Activated T-cell treated with anti-CD3 and anti-CD28 coated beads for 4 hours (primary cell): Measurements from ENCODE around the gene UBLCP1.
"Not testable (repeated sequence)": the region's sequence is repeated elsewhere in the genome, so short reads cannot be mapped to it uniquely, and the experiment has no call there.

Experiments used
- DNase-seq: peaks from one replicate; pipeline ENCODE4 v3.0.0-alpha.2; 2020

Gene UBLCP1

GRCh38 chr5:159252195-159252594, 10.9 kb upstream of the UBLCP1 start:
- no peak for DNase-seq

GRCh38 chr5:159257007-159257406, 6.1 kb upstream of the UBLCP1 start:
- no peak for DNase-seq

DNA sequence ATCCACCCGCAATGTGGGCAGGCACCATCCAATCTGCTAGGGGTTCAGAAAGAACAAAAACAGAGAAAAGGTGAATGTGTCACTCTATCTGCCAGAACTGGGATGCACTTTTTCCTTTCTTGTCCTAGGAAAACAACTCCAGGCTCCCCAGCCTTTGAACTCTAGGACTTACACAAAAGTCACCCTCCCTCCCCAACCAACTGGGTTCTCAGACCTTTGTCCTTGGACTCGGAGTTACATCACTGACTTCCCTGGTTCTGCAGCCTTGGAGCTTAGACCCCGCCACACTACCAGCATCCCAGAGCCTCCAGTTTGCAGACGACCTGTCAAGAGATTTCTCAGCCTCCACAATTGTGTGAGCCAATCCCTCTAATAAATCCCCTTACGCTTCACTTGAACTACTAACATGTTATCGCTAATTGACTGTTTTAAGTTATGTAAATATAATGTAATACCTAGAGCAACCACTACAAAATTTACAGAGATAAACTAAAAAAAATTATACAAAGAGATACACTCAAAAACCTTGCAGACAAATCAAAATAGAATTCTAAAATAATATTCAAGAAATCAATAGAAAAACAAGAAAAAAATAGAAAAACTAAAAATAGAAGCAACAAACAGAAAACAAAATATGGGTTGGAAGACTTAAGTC, 5.3 kb upstream of the UBLCP1 start:
- DNase-seq: no peak

DNA sequence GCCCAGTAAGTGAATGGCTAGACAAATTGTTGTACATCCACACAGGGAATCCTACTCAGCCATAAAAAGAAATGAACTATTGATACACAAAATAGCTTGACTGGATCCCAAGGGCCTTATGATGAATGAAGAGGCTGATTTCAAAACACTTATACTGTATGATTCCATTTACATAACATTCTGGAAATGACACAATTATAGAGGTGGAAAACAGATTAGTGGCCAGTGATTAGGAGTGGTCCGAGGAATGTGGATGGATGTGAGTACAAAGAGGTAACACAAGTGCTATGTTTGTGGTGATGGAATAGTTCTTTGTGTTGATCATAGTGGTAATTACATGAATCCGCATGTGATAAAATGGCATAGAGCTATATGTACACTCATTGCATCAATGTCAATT, 4.7 kb upstream of the UBLCP1 start:
- DNase-seq: no peak

DNA sequence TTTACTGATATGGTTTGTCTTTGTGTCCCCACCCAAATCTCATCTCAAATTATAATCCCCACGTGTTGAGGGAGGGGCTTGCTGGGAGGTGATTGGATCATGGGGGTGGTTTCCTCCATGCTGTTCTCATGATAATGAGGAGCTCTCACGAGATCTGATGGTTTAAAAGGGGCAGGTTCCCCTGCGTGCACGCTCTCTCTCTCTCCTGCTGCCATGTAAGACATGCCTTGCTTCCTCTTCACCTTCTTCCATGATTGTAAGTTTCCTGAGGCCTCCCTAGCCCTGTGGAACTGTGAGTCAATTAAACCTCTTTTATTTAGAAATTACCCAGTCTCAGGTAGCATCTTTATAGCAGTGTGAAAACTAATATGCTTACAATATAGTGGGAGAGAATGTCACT, 2.9 kb upstream of the UBLCP1 start:
- DNase-seq: not testable (repeated sequence)

GRCh38 chr5:159262472-159262858, 625 bp upstream of the UBLCP1 start:
- no peak for DNase-seq

DNA sequence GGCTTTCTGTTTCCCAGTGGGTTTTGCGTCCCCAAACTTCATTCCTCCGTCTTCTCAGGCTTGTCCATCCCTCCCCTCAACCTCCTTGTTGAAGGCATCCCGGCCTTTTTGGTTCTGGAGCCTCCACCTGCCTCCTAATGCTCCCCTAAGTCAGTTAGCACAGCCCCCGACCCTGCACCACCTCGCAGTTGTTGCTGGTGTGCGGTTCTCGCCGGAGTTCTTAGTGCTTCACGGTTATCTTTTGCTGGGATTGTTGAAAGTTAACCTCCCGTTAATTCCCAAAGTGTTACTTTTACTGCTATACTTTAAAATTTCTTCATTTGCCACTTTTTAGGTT, 447 bp downstream of the UBLCP1 start:
- no peak for DNase-seq

DNA sequence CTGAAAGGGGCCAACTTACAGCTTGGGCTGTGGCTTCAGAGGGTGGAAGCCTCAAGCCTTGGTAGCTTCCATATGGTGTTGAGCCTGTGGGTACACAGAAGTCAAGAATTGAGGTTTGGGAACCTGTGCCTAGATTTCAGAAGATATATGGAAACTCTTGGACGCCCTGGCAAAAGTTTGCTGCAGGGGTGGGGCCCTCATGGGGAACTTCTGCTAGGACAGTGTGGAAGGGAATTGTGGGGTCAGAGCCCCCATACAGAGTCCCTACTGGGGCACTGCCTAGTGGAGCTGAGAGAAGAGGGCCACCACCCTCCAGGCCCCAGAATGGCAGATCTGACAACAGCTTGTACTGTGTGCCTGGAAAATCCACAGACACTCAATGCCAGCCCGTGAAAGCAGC, 3.7 kb downstream of the UBLCP1 start:
- not testable (repeated sequence) for DNase-seq

GRCh38 chr5:159269723-159270122, 6.6 kb downstream of the UBLCP1 start:
- no peak for DNase-seq

DNA sequence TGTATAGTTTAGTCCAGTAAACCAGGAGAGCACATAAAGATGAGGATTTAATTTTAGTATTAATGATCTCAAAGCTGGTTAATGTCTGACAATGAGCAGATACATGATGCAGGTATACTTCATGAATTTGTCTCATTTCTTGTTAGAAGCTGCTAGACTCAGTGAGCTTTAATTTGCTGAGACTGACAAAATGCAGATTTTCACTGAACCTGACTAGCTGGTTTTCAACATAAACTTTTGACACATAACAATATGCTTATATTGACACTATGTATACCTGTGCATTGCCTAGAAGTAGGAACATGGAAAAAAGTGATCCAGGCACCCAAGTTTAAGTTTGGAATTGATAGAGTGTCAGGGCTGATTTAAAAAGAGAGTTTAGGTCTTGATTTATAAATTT, 10.8 kb downstream of the UBLCP1 start:
- no peak for DNase-seq

GRCh38 chr5:159274676-159275075, 11.6 kb downstream of the UBLCP1 start:
- no peak for DNase-seq

DNA sequence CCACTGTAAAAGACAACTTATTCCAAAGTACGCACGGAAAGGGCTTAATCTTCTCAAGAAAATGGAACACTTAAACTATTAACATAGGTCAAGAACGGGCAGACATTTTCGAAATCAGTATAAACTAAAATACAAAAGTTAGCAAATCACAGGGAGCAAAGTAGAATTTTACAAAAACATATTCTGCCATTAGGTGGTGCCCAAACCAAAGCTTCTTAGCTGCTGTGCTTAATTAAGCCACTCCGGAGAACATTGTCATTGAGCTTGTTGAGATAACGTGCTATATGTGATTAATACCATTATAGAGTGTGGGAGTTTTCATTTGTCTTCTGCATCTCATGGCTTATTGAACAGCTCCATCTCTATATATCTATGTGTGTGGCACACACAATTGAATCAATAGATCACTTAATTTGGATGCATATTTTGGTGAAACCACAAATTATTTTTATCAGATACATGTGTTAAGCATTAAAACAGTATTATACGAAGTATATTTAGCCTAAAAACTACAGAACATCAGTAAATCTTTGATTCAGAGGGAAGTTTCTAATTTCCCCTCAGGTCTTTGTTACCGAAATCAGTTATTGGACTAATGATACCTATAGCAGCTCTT, 23.4 kb downstream of the UBLCP1 start:
- no peak for DNase-seq

- no peak for DNase-seq
Measured at GRCh38 chr5:159290741-159291140, 27.7 kb downstream of the UBLCP1 start.

- DNase-seq: no peak
Measured at GRCh38 chr5:159294921-159295320, 31.8 kb downstream of the UBLCP1 start.

- not testable (repeated sequence) for DNase-seq
Measured at GRCh38 chr5:159297300-159297699, 34.2 kb downstream of the UBLCP1 start.

DNA sequence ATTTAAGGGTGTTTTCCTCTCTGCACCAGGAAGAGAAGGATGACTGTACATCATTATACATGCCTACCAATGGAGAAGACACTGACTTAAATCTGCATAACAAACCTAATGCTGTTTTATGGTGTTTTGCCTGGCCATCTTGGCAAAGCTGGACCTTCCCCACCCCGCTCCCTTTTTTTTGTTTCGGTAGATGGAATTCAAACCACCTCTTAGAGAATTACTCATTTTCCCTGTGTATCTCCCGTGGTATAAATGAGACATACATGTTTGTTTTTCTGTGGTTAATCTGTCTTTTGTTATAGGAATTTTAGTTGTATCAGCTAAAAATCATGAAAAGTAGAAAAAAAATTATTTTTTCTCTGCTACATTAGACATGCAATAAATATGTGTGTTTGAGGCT, 38.4 kb downstream of the UBLCP1 start:
- no peak for DNase-seq

GRCh38 chr5:159301929-159302860, 39.1 kb downstream of the UBLCP1 start:
- DNase-seq: not testable (repeated sequence)

DNA sequence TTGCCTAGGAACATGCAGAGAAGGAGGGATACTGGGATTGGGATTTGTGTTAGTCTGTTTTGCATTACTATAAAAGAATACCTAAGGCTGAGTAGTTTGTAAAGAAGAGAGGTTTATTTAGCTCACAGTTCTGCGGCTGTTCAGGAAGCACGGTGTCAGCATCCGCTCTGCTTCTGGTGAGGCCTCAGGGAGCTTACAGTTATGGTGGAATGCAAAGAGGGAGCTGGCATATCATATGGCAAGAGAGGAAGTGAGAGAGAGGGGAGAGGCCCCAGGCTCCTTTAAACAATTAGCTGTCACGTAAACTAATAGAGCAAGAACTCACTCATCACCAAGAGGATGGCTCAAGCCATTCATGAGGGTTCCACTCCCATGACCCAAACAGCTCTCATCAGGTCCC, 40.2 kb downstream of the UBLCP1 start:
- DNase-seq: no peak

DNA sequence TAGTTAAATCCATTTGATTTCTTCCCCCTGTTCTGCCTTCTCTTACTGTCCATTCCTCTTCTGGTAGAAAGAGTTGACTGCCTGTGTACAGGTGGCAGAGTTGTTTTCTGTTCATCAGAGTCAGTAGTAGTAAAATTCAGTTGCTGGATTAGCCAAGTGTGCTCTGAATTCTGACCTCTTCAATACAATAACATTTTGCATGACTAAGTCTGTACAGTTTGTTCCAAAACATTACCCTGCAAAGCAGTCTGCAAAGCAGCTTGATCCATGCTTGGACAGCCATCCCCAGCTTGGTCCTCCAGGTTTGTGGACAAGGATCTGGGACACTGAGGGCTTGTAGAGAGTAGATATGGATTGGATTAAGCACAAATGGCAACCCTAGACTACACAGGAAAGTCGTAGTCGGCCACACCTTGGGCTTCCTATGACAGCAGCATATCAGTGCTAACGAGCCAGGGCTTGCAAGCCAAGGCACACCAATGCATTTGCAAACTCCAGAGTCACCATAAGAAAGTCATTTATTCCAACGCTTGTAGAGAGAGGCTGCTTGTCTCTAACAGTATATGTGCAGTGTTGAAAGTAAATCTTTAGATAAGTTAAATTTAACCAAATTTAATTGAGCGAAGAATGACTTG, 42.0 kb downstream of the UBLCP1 start:
- no peak for DNase-seq

DNA sequence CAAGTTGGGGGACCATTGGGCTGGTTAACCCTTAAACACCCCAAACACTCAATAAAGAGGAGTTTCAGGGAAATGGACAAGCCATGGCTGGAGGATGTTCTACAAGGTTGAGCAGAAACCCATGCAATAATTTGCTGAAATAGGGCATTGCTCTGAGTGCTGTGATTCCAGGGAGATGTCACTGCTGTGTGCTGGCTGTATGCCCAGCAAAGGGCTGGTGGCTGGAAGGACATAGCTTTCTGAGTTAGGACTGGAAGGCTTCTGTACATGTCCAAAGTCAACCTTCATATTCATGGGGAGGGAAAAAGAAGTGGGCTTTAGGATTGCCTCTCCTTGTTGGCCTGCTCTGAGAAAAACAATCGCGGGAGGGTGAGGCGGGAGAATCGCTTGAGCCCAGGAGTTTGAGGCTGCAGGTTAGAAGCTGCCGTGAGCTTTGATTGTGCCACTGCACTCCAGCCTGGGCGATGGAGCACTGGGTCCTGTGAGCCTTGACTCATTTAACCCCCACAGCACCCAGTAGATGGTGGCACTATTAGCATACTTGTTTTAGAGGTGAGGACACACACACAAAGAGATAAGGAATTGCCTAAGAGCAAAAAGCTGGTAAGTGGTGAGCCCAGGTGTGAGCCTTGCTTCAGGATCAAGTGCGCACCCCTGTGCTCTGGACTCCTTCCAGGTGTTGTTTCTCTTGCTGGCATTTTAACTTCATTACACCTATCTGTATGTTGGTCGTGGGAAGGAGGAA, 46.8 kb downstream of the UBLCP1 start:
- no peak for DNase-seq

DNA sequence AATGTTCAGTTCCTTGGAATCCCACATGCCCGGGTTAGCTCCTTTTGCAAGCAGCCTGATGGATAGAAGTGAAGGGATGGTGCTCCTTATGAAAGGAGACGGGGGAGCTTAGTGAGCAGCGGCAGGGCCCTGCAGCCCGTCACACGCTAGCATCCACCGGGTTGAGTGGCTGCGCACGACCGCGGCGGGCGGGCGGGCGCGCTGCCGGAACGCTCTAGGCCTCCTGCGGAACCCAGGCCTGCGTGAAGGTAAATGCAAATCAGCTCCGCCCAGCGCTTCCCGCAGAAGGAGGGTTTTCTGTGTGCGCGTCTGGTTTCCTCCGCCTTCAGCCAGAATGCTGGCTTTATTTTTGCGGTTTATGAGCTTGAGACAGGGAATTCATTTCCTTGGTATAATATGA, 47.4 kb downstream of the UBLCP1 start:
- DNase-seq: no peak

DNA sequence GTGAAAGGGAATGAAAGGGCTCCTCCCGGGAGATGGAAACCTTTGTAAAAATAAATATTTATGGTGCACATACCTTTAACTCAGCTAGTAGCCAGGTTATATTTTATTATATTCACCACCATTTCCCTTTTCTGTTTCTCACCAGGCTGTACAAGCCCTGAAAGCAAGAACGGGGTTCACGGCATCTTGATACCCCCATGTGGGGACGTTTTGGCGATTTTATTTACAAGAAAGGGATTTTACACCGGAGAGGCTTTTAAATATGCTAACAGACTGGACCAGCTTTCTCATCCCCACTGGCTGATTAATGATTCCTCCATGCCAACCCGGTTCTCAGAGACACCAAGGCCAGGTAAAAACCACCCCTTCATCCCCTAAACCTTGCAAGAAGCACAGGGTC, 48.0 kb downstream of the UBLCP1 start:
- no peak for DNase-seq

GRCh38 chr5:159313197-159313596, 50.1 kb downstream of the UBLCP1 start:
- DNase-seq: no peak
